Measurements from ENCODE around the gene THADA.
A peak's percentile ranks its signal among the peaks of the same experiment; 100 is the strongest.

THADA gene

DNA sequence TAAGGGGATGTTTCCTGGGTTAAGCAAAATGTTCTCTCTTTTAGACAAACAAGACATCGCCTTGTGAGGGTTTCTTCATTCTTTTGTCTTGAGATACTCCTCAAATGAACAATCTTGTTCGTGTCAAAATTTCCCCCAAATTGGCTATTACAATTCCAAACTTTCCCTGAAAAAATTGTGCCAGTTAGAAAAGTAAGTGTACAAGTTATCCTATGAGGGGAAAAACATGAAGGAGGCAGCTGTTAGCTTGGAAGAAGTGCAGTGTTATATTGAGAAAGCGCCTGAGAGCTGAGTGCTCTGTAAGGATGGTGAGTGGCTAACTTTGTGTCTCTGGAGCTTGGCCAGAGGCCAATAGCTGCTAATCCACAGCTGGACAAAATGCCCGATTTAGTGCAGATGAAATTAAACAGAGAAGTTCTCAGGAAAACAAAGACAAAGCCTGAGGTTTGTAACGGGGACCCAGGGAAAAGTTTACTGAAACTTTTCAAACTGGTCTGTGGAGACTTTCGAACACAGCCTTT is 27.2 kb upstream of the THADA start:
- Histone ChIP-seq H3K9ac (ENCODE audit: low read depth in 1 of 2, low read length in 2 of 2) (no peak overlapping the region), H3K27ac (ENCODE audit: low read depth in 2 of 2, low read length in 2 of 2) (peak overlapping the region in 1 of 2 donors; percentile 37)

DNA sequence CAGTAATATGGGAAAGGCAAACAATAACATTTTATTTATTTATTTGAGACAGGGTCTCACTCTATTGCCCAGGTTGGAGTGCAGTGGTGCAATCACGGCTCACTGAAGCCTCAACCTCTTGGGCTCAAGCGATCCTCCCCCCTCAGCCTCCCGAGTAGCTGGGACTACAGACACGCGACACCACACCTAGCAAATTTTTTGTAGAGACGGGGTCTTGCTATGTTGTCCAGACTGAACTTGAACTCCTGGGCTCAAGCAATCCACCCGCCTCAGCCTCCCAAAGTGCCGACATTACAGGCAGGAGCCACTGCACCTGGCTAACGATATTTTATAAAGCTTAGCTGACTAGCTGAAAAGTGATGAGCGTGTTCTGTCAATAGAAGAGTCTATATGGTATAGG is 23.7 kb upstream of the THADA start:
- Histone ChIP-seq H3K4me1 (ENCODE audit: control insufficient read depth in 2 of 2, insufficient read depth in 2 of 2, low read length in 2 of 2) (no peaks in the 10 kb centered on the region), H3K27me3 (ENCODE audit: control insufficient read depth in 2 of 2, insufficient read depth in 2 of 2, low read length in 2 of 2) (no peaks in the 10 kb centered on the region)

More for the DNA sequence above, 27.2 kb upstream of the THADA start:
- Histone ChIP-seq H3K4me3 (ENCODE audit: low read length in 2 of 2) (no peak overlapping the region), H3K27me3 (ENCODE audit: control insufficient read depth in 2 of 2, insufficient read depth in 2 of 2, low read length in 2 of 2) (no peaks in the 10 kb centered on the region), H3K9me3 (ENCODE audit: control insufficient read depth in 2 of 2, low read length in 2 of 2) (no peaks in the 10 kb centered on the region), H3K4me1 (ENCODE audit: control insufficient read depth in 2 of 2, insufficient read depth in 2 of 2, low read length in 2 of 2) (no peaks in the 10 kb centered on the region), H3K36me3 (ENCODE audit: control insufficient read depth in 2 of 2, insufficient read depth in 2 of 2, low read length in 2 of 2) (no peaks in the 10 kb centered on the region)

DNA sequence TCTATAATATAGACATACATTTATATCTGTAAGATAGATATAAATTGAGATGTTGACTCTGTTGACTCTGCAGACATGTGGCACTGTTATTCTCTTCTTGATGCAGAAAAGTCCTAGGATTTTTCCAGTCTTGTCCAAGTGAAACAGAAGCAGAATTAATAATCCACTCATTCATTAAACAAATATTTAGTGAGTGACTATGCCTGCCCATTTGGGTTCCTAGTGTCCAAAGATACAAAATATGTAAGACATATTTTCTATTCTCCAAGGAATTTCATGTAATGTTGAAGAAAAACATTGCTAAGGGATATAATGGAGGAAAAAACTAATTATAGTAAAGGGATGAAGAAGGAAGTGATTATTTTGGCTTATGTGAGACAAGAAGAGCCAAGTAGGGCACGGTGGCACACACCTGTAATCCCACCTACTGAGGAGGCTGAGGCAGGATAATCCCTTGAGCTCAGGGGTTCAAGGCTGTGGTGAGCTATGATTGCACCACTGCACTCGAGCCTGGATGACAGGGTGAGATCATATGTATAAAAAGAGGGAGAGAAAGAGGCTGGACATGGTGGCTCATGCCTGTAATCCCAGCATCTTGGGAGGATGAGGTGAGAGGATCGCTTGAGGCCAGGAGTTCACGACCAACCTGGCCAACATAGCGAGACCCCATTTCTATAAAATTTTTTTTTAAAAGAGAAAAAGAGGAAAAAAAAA is 21.3 kb upstream of the THADA start:
- Histone ChIP-seq H3K4me1 (ENCODE audit: control insufficient read depth in 2 of 2, insufficient read depth in 2 of 2, low read length in 2 of 2) (no peaks in the 10 kb centered on the region), H3K36me3 (ENCODE audit: control insufficient read depth in 2 of 2, insufficient read depth in 2 of 2, low read length in 2 of 2) (no peaks in the 10 kb centered on the region), H3K4me3 (ENCODE audit: low read length in 2 of 2) (no peak overlapping the region), H3K9me3 (ENCODE audit: control insufficient read depth in 2 of 2, low read length in 2 of 2) (no peaks in the 10 kb centered on the region), H3K27me3 (ENCODE audit: control insufficient read depth in 2 of 2, insufficient read depth in 2 of 2, low read length in 2 of 2) (no peaks in the 10 kb centered on the region), H3K9ac (ENCODE audit: low read depth in 1 of 2, low read length in 2 of 2) (no peak overlapping the region), H3K27ac (ENCODE audit: low read depth in 2 of 2, low read length in 2 of 2) (no peak overlapping the region)

More for the DNA sequence above, 23.7 kb upstream of the THADA start:
- Histone ChIP-seq H3K27ac (ENCODE audit: low read depth in 2 of 2, low read length in 2 of 2) (no peak overlapping the region), H3K9me3 (ENCODE audit: control insufficient read depth in 2 of 2, low read length in 2 of 2) (no peaks in the 10 kb centered on the region), H3K36me3 (ENCODE audit: control insufficient read depth in 2 of 2, insufficient read depth in 2 of 2, low read length in 2 of 2) (no peaks in the 10 kb centered on the region), H3K9ac (ENCODE audit: low read depth in 1 of 2, low read length in 2 of 2) (no peak overlapping the region), H3K4me3 (ENCODE audit: low read length in 2 of 2) (no peak overlapping the region)

DNA sequence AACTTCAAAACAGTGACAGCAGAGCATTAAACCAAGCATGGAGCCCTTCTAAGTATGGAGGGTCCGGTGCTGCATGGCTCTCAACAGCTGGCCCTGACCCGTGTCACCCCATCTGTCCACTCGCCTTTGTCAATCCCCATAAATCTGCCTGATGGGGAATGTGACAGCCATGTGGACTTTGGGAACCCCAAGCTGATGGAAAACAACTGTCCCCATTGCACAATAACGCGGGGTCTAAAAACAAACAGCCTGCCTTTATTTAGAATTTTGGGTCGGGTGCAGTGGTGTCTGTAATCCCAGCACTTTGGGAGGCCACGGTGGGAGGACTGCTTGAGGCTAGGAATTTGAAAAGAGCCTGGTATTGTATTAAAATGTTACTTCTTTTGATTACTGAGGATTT is 17.1 kb upstream of the THADA start:
- Histone ChIP-seq H3K27ac (ENCODE audit: low read depth in 2 of 2, low read length in 2 of 2) (no peak overlapping the region), H3K9me3 (ENCODE audit: control insufficient read depth in 2 of 2, low read length in 2 of 2) (no peaks in the 10 kb centered on the region), H3K4me3 (ENCODE audit: low read length in 2 of 2) (no peak overlapping the region), H3K4me1 (ENCODE audit: control insufficient read depth in 2 of 2, insufficient read depth in 2 of 2, low read length in 2 of 2) (no peaks in the 10 kb centered on the region), H3K36me3 (ENCODE audit: control insufficient read depth in 2 of 2, insufficient read depth in 2 of 2, low read length in 2 of 2) (no peaks in the 10 kb centered on the region), H3K9ac (ENCODE audit: low read depth in 1 of 2, low read length in 2 of 2) (no peak overlapping the region), H3K27me3 (ENCODE audit: control insufficient read depth in 2 of 2, insufficient read depth in 2 of 2, low read length in 2 of 2) (no peaks in the 10 kb centered on the region)

DNA sequence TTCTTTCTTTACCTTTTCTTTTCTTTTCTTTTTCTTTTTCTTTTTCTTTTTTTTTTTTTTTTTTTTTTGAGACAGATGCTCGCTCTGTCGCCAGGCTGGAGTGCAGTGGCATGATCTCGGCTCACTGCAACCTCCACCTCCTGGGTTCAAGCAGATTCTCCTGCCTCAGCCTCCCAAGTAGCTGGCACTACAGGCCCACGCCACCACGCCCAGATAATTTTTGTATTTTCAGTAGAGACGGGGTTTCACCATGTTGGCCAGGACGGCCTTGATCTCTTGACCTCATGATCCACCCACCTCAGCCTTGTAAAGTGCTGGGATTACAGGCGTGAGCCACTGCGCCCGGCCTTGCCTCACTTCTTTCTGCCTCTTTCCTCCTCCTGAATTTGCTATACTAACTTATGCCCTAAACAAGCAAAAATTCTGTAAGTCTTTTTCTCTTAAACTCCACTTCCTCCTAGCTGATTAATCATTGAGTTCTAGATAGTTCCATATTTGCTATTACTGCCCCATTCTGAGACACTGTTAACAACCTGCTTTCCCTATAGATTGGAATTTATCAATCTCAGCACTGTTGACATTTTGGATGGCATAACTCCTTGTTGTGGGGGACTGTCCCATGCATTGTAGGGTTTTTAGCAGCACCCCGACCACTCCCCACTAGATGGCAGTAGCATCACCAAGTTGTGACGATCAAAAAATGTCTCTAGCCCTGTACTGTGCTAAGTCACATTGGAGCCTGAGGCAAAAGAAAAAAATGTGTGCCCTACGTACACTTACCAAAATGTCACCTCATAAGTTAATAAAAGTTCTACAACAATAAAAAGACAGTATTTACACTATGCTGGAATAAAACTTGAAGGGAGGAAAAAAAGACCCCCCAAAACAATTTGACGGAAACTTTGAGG is 16.4 kb upstream of the THADA start:
- Histone ChIP-seq H3K27me3 (ENCODE audit: control insufficient read depth in 2 of 2, insufficient read depth in 2 of 2, low read length in 2 of 2) (no peaks in the 10 kb centered on the region), H3K36me3 (ENCODE audit: control insufficient read depth in 2 of 2, insufficient read depth in 2 of 2, low read length in 2 of 2) (no peaks in the 10 kb centered on the region), H3K4me1 (ENCODE audit: control insufficient read depth in 2 of 2, insufficient read depth in 2 of 2, low read length in 2 of 2) (no peaks in the 10 kb centered on the region), H3K4me3 (ENCODE audit: low read length in 2 of 2) (no peak overlapping the region), H3K9me3 (ENCODE audit: control insufficient read depth in 2 of 2, low read length in 2 of 2) (no peaks in the 10 kb centered on the region), H3K9ac (ENCODE audit: low read depth in 1 of 2, low read length in 2 of 2) (no peak overlapping the region), H3K27ac (ENCODE audit: low read depth in 2 of 2, low read length in 2 of 2) (no peak overlapping the region)

DNA sequence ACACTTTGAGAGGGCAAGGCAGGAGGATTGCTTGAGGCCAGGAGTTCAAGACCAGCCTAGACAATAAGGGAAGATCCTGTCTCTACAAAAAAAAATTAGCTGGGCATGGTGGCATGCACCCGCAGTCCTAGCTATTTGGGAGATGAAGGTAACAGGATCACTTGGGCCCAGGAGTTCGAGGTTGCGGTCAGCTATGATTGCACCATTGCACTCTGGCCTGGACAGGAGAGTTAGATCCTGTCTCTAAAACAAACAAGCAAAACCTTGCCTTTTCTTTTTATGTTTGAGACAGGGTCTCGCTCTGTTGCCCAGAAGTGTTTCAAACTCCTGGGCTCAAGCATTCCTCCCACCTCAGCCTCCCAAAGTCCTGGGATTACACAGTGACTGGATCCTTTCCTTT is 14.5 kb upstream of the THADA start:
- Histone ChIP-seq H3K9me3 (ENCODE audit: control insufficient read depth in 2 of 2, low read length in 2 of 2) (no peaks in the 10 kb centered on the region), H3K9ac (ENCODE audit: low read depth in 1 of 2, low read length in 2 of 2) (no peak overlapping the region), H3K27ac (ENCODE audit: low read depth in 2 of 2, low read length in 2 of 2) (no peak overlapping the region), H3K4me1 (ENCODE audit: control insufficient read depth in 2 of 2, insufficient read depth in 2 of 2, low read length in 2 of 2) (no peaks in the 10 kb centered on the region), H3K4me3 (ENCODE audit: low read length in 2 of 2) (no peak overlapping the region), H3K27me3 (ENCODE audit: control insufficient read depth in 2 of 2, insufficient read depth in 2 of 2, low read length in 2 of 2) (no peaks in the 10 kb centered on the region), H3K36me3 (ENCODE audit: control insufficient read depth in 2 of 2, insufficient read depth in 2 of 2, low read length in 2 of 2) (no peaks in the 10 kb centered on the region)

DNA sequence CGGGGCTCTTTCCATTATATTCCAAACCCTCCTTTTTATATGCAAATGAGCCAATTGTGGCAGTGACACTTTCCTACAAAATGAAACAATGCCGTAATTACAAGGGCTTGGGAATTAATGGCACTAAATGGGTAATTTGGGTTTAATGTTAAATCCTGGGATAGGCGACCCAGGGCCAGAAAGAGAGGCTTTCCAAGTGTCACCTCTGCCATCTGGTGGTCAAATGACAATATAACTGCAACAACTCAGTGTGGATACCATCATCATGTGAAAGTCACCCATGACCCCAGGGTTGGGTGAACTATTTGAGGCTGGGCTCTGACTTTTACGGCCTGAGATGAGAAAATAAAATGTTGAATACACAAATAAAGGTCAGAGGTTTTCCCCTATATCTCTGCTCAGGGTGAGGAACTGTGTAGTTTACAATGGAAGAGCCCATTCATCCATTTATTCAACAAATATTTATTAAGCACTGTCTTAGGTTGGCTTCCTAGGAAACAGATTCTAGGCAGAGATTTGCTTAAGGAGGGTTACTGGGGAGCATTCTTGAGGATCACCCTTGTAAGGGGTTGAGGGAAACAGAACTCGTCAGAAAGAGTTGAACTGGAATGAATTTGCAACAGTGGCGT is 13.6 kb upstream of the THADA start:
- no peaks in the 10 kb centered on the region for H3K27me3 ChIP-seq (ENCODE audit: control insufficient read depth in 2 of 2, insufficient read depth in 2 of 2, low read length in 2 of 2)
- no peaks in the 10 kb centered on the region for H3K4me1 ChIP-seq (ENCODE audit: control insufficient read depth in 2 of 2, insufficient read depth in 2 of 2, low read length in 2 of 2)
- no peaks in the 10 kb centered on the region for H3K36me3 ChIP-seq (ENCODE audit: control insufficient read depth in 2 of 2, insufficient read depth in 2 of 2, low read length in 2 of 2)
- H3K9me3 ChIP-seq (ENCODE audit: control insufficient read depth in 2 of 2, low read length in 2 of 2) = no peaks in the 10 kb centered on the region
- H3K4me3 ChIP-seq (ENCODE audit: low read length in 2 of 2) = no peak overlapping the region
- H3K27ac ChIP-seq (ENCODE audit: low read depth in 2 of 2, low read length in 2 of 2) = no peak overlapping the region
- H3K9ac ChIP-seq (ENCODE audit: low read depth in 1 of 2, low read length in 2 of 2) = no peak overlapping the region

DNA sequence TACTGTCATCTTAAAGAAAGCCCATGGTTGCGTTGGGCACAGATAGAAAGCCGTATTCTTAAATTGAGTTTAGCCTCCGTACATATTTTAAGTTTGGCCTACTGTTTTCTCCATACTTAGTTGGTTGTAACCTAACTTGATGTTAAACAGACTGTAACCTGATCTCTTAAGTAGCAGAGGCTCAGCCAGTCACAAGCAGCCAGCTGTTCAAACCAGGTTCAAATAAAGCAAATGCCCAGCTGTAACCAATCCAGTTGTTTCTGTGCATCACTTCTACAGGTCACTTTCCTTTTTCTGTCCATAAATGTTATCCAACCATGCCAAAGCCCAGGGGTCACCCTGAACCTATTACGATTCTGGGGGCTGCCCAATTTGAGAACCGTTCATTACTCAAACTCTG is 10.0 kb upstream of the THADA start:
- H3K27me3 ChIP-seq (ENCODE audit: control insufficient read depth in 2 of 2, insufficient read depth in 2 of 2, low read length in 2 of 2) = no peaks in the 10 kb centered on the region
- no peak overlapping the region for H3K4me3 ChIP-seq (ENCODE audit: low read length in 2 of 2)
- H3K36me3 ChIP-seq (ENCODE audit: control insufficient read depth in 2 of 2, insufficient read depth in 2 of 2, low read length in 2 of 2) = no peaks in the 10 kb centered on the region
- H3K9me3 ChIP-seq (ENCODE audit: control insufficient read depth in 2 of 2, low read length in 2 of 2) = no peaks in the 10 kb centered on the region
- H3K9ac ChIP-seq (ENCODE audit: low read depth in 1 of 2, low read length in 2 of 2) = no peak overlapping the region
- no peak overlapping the region for H3K27ac ChIP-seq (ENCODE audit: low read depth in 2 of 2, low read length in 2 of 2)
- no peaks in the 10 kb centered on the region for H3K4me1 ChIP-seq (ENCODE audit: control insufficient read depth in 2 of 2, insufficient read depth in 2 of 2, low read length in 2 of 2)

DNA sequence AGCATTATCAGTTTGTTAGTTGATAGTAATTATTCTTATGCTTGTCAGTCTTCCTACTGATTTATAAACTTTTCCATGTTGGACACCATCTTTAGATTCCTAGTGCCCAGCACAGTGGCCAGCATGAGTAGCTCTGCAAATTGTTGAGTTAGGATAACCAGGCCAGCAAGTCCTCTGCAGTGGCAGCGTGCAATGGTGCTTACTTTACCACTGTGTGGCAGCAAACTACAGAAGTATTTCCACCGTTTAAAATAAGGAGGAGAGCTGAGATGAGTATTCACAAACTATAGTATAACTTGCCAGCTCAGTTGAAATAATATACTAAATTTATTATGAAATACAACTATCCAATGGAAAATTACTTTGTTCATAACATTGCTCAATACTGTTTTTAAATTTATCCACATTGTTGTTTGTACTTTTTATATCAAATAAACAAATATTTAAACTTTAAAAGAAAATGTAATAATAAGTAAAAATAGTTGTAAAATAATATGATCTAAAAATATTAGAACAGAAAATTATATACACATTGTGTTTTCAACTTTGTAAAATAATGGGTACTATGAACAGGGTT is 9.3 kb upstream of the THADA start:
- Histone ChIP-seq H3K9me3 (ENCODE audit: control insufficient read depth in 2 of 2, low read length in 2 of 2) (no peaks in the 10 kb centered on the region), H3K27me3 (ENCODE audit: control insufficient read depth in 2 of 2, insufficient read depth in 2 of 2, low read length in 2 of 2) (no peaks in the 10 kb centered on the region), H3K4me1 (ENCODE audit: control insufficient read depth in 2 of 2, insufficient read depth in 2 of 2, low read length in 2 of 2) (no peaks in the 10 kb centered on the region), H3K27ac (ENCODE audit: low read depth in 2 of 2, low read length in 2 of 2) (no peak overlapping the region), H3K9ac (ENCODE audit: low read depth in 1 of 2, low read length in 2 of 2) (no peak overlapping the region), H3K4me3 (ENCODE audit: low read length in 2 of 2) (no peak overlapping the region), H3K36me3 (ENCODE audit: control insufficient read depth in 2 of 2, insufficient read depth in 2 of 2, low read length in 2 of 2) (no peaks in the 10 kb centered on the region)
